ENCODE data around the gene CCDC7.

Gene CCDC7

DNA sequence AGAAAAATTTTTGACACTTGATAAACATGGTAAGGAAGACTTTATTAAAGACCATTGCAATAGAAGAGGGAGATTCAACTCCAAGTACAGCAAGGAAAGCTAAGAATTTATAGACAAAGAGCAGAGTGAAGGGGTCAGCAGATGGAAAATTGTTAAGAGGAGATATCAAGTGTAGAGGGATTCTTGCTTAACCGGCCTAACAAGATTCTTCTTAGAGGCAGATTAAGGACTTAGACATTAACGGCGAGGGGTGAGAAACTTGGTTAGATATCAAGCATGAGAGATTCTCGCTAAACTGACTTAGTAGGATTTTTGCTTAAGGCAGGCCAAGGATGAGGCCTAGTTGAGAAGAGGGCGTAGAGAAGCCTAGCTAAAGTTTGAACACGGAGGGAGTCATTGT, 436.1 kb downstream of the CCDC7 start:
- TF ChIP-seq CTCF (IDR thresholded peaks at IDR 0.05) = no peak

- TF ChIP-seq CTCF (IDR thresholded peaks at IDR 0.05) = no peak
These were observed 441.5 kb downstream of the CCDC7 start for GRCh38 chr10:32887481-32887880.

DNA sequence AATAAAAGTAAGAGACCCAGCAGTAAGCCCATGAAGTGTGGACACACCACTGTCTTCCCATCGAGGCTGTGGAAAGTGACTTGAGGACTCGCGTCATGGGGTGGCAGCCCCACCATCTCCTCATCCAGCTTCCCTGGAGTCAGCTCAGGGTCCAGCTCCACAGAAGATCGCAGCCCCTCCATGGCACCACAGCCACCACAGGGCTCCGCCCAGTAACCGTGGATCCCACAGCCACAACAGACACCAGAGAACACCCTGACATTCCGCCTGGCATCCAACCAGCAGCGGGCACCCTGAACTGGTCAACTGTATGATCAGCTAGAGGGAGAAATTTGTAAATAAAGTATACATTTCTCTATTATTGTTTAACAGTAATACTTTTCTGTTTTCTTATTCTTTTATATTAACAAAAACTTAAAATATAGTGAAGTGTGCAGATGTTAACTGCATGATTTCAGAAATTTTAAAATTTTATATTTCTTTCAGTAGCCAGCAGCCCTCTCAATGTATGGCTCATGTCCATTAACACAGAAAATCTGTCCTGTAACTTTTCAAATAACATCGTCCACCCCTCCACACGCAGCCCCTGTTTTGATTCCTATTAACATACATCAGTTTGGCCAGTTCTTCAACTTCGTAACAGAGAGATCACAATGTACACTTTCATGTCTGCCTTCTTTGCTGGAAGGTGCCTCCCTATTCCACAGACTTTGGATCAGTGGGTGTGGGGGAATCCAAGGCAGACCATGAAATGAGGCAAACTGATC, 442.4 kb downstream of the CCDC7 start:
- TF ChIP-seq CTCF (IDR thresholded peaks at IDR 0.05) = no peak

DNA sequence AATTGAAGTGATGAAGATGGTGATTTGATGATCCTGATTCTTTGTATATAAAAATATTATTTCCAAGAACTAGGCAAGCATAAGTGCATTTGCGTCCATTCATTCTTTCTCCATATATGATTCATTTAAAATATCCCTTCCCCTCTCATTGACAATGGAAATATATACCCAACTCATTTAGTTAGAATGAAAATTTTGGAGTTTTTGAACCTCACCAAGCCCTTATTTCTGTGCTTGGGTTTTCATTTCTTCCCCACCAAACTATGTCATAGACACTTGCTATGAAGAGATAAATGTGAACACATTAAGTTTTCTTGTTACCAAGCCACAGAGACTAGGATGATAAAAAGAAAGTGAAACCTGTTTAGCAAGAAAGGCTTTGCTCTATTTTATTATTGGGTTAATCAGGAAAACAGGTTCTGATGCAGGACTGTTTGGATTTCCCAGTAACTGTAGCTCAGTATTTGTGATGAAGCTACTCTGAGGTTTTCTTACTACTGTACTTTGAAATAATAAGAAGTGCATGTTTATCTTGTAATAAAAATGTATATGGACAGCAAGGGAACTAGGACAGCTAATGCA, 443.8 kb downstream of the CCDC7 start:
- TF ChIP-seq CTCF (IDR thresholded peaks at IDR 0.05) = no peak

- no peak for TF ChIP-seq CTCF (IDR thresholded peaks at IDR 0.05)
These were observed 444.5 kb downstream of the CCDC7 start for GRCh38 chr10:32890444-32890843.

DNA sequence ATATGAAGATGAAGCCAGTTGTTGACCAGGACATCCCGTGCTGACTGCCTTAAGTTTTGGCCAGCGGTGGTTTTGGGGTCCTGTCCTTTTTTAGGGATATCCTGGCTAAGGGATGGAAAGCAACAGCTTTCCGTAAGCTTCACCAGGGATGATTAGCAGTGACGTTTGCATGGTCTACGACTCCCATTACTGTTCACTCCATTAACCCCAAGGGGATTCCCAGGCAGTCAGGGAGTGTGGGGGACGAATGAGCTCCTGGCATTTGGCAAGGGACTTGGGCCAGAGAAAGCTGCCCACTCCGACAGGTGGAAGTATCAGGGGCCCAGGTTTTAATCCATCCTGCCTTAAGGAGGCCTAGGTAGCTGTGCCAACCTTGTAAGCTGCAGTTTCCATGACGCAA, 445.3 kb downstream of the CCDC7 start:
- no peak for TF ChIP-seq CTCF (IDR thresholded peaks at IDR 0.05)

GRCh38 chr10:32893434-32893833, 447.5 kb downstream of the CCDC7 start:
- TF ChIP-seq CTCF (IDR thresholded peaks at IDR 0.05) = no peak
